AG09319 (cell line): Measurements from ENCODE around the gene GPR162.

Experiments used
- DNase-seq: peaks from one replicate; pipeline ENCODE4 v3.0.0-alpha.2; 2010; ENCODE audit warnings: low read depth; ENCODE audit errors: extremely low read depth
- CTCF ChIP-seq: IDR thresholded peaks from 2 replicates; pipeline ENCODE4 v1.5.1; 2011; ENCODE audit warnings: low read depth, mild to moderate bottlenecking, inconsistent platforms, low read length, moderate library complexity

GPR162 gene

DNA sequence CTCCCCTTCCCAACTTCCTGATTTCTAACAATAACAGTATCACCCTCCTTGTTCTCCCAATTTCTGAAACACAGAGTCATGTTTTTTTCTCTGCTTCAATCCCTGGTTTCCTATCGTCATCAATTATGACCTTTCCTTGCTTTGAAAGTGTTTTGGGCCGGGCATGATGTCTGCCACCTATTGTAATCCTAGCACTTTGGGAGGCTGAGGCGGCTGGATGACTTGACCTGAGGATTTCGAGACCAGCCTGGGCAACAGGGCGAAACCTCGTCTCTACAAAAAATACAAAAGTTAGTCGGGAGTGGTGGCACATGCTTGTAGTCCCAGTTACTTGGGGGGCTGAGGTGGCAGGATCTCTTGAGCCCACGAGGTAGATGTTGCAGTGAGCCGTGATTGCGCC is 12.6 kb upstream of the GPR162 start:
- DNase-seq: no peak
- no peak for TF ChIP-seq CTCF

DNA sequence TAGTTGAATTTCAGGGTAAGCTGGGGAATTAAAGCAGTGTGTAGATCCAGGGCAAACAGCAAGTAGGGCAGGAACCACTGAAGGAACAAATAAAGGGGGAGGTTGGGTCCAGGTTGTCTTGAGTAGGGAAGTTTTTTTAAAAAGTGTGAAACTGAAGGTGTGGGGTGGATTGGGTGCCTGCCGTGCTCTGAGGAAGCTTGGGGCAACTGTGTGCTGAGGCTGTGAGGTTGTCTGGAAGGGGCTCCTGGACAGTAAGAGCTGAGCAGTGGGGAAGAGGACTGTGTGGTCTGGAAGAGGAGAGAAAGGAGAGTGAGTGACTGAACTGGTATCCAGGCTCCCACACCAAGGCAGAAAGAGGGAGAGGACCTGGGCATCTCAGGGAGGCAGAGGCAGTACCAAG is 10.9 kb upstream of the GPR162 start:
- DNase-seq: no peak
- TF ChIP-seq CTCF: no peak

DNA sequence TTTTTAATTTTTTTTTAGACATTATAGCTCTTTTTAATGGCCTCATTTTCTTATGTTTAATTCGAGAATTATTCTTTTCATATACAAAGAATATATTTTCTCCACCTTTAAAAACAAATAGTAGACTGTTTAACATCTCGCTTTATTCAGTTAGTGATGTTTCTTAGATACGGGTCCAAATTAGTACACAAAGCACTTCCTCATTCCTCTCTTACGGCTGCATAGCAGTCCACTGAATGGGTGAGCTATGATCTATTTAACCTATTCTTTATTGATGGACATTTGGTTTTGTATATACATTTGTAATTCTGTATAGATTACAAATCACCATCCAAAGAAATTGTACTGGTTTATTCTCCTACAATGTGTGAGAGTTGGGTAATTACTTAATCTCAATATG is 8.3 kb upstream of the GPR162 start:
- TF ChIP-seq CTCF: no peak
- DNase-seq: no peak

DNA sequence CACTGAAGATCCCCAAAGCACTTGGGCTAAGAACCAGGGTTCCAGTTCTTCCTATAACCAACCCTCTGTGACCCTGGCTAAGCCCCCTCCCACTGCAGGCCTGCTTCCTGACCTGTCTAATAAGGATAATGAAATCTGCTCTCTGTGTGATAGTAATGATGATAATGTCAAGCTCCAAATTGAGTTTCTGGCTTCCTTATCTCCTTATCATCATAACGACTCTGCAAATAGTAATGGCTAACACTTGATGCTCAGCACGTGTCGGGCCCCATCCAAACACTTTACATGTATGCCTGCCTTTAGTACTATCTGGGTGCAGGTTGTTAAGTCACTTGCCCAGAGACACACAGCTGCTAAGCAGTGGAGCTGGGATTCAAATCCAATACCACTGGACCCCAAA is 5.0 kb upstream of the GPR162 start:
- no peak for DNase-seq
- no peak for TF ChIP-seq CTCF

- no peak for DNase-seq
- TF ChIP-seq CTCF: no peak
These were observed 4.5 kb upstream of the GPR162 start for GRCh38 chr12:6817098-6817497.

DNA sequence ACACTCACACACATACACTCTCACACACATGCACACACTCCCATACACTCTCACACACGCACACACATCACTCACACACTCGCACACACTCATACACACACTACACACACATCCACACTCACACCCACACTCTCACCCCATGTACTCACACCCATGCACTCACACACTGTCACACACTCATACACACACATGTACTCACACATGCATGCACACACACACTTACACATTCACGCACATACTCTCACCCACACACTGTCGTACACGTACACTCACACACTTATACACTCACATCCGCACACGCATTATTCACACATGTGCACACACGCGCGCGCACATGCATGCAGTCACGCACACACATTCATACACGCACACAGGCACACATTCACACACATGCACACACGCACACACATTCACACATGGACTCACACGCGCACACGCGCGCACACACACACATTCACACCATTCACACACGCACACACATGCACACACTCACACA is 3.9 kb upstream of the GPR162 start:
- no peak for TF ChIP-seq CTCF
- no peak for DNase-seq

GRCh38 chr12:6818222-6818621 is 3.4 kb upstream of the GPR162 start:
- no peak for DNase-seq
- TF ChIP-seq CTCF: no peak
